ENCODE data around the gene KLK1. TPM values are rescaled to one million over a fixed set of nuclear protein-coding genes. Genes with fewer than 3 reads are reported as not detected.

Gene KLK1
- total and polyA plus RNA-seq, 3 donors from 2014 or later: 0.43 to 2.7 (median 1.2) TPM

DNA sequence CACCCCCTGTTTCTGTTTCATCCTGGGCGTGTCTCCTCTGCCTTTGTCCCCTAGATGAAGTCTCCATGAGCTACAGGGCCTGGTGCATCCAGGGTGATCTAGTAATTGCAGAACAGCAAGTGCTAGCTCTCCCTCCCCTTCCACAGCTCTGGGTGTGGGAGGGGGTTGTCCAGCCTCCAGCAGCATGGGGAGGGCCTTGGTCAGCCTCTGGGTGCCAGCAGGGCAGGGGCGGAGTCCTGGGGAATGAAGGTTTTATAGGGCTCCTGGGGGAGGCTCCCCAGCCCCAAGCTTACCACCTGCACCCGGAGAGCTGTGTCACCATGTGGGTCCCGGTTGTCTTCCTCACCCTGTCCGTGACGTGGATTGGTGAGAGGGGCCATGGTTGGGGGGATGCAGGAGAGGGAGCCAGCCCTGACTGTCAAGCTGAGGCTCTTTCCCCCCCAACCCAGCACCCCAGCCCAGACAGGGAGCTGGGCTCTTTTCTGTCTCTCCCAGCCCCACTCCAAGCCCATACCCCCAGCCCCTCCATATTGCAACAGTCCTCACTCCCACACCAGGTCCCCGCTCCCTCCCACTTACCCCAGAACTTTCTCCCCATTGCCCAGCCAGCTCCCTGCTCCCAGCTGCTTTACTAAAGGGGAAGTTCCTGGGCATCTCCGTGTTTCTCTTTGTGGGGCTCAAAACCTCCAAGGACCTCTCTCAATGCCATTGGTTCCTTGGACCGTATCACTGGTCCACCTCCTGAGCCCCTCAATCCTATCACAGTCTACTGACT lies 31.2 kb upstream of the KLK1 start, which contains the start of gene KLK3:
KLK3 (plus strand) TSS at position 280 of the 775 bp plus-strand sequence; CDS start at position 321, 41 bp downstream.
- Histone ChIP-seq H3K4me1 (no peaks in the 10 kb centered on the region), H3K36me3 (ENCODE audit: low read depth, missing control alignments) (no peaks in the 10 kb centered on the region), H3K27ac (no peak within 1 kb of the TSS), H3K9me3 (no peaks in the 10 kb centered on the region), H3K4me3 (no peak within 1 kb of the TSS), H3K27me3 (no peaks in the 10 kb centered on the region)
- no peak for DNase-seq
- intact Hi-C loops (cut with DNase I; ENCODE audit: low total_unique reads): no loop called here
- TF ChIP-seq POLR2A (IDR thresholded peaks at IDR 0.05) (no peak), CTCF (IDR thresholded peaks at IDR 0.05) (no peak)
- WGBS, 2 donors: 71 to 78% methylated on average over 5 to 9 of the region's 9 CpGs

DNA sequence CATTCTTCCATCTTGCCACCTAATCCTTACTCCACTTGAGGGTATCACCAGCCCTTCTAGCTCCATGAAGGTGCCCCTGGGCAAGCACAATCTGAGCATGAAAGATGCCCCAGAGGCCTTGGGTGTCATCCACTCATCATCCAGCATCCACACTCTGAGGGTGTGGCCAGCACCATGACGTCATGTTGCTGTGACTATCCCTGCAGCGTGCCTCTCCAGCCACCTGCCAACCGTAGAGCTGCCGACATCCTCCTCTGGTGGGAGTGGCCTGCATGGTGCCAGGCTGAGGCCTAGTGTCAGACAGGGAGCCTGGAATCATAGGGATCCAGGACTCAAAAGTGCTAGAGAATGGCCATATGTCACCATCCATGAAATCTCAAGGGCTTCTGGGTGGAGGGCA lies 28.0 kb upstream of the KLK1 start:
- 71 to 85% methylated on average over 4 of the region's 4 CpGs for WGBS, 2 donors
- no peaks in the 10 kb centered on the region for H3K27me3 ChIP-seq
- H3K4me3 ChIP-seq: no peak overlapping the region
- no peaks in the 10 kb centered on the region for H3K36me3 ChIP-seq (ENCODE audit: low read depth, missing control alignments)
- DNase-seq: no peak
- intact Hi-C loops (cut with DNase I; ENCODE audit: low total_unique reads): no loop called here
- TF ChIP-seq CTCF (IDR thresholded peaks at IDR 0.05) (no peak), POLR2A (IDR thresholded peaks at IDR 0.05) (no peak)
- no peaks in the 10 kb centered on the region for H3K9me3 ChIP-seq
- no peaks in the 10 kb centered on the region for H3K4me1 ChIP-seq
- no peak overlapping the region for H3K27ac ChIP-seq

GRCh38 chr19:50850738-50851137 lies 27.2 kb upstream of the KLK1 start:
- intact Hi-C loops (cut with DNase I; ENCODE audit: low total_unique reads): no loop called here
- no peaks in the 10 kb centered on the region for H3K9me3 ChIP-seq
- H3K27me3 ChIP-seq: no peaks in the 10 kb centered on the region
- H3K4me1 ChIP-seq: no peaks in the 10 kb centered on the region
- 68 to 73% methylated on average over 3 of the region's 3 CpGs for WGBS, 2 donors
- H3K36me3 ChIP-seq (ENCODE audit: low read depth, missing control alignments): no peaks in the 10 kb centered on the region
- no peak overlapping the region for H3K27ac ChIP-seq
- H3K4me3 ChIP-seq: no peak overlapping the region
- DNase-seq: no peak
- TF ChIP-seq CTCF (IDR thresholded peaks at IDR 0.05) (no peak), POLR2A (IDR thresholded peaks at IDR 0.05) (no peak)

DNA sequence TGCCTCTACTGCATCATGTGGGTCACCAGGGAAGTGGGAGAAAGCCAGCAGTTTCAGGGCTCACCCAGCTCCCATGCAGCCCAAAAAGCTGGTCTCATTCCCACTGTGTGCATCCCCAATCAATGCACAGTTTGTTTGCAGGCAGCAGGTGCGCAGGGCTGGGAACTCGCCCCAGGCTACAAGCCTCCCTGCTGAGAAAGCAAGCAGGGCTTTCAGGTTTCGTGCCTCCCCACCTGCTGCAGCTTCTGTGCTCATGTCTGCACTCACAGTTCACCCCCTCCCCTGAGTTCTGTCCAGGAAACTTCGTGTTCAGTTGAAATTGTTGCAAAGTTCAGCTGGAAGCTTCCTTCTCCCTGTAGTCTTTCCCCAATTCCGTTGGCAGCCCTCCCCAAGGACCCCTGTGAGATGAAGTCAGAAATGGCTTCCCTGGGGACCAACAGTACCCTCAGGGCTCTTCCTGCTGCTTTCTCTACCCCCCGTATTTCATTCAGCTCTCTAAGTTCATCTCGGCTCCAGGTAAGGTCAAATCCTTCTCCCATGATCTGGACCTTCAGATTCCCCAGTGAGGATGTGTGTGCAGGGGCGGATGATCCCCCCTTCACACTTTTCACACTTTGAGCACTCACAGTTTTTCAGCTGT lies 20.8 kb upstream of the KLK1 start:
- intact Hi-C loops (cut with DNase I; ENCODE audit: low total_unique reads): no loop called here
- DNase-seq: no peak
- Histone ChIP-seq H3K36me3 (ENCODE audit: low read depth, missing control alignments) (no peaks in the 10 kb centered on the region), H3K4me1 (no peaks in the 10 kb centered on the region), H3K4me3 (no peak overlapping the region), H3K9me3 (no peaks in the 10 kb centered on the region), H3K27me3 (no peaks in the 10 kb centered on the region), H3K27ac (no peak overlapping the region)
- 69 to 72% methylated on average over 8 of the region's 8 CpGs for WGBS, 2 donors
- TF ChIP-seq POLR2A (IDR thresholded peaks at IDR 0.05) (no peak), CTCF (IDR thresholded peaks at IDR 0.05) (no peak)
